Mucosa of stomach (tissue), 1 donor: ENCODE results near the gene FOXK1.

ENCODE experiments used
- H3K27me3 ChIP-seq: one replicate; pipeline ENCODE4 v1.7.0; 2013; ENCODE audit warnings: mild to moderate bottlenecking, low read length; ENCODE audit not compliant: control insufficient read depth, insufficient read depth
- H3K36me3 ChIP-seq: one replicate; pipeline ENCODE4 v1.7.0; 2013; ENCODE audit warnings: low read length; ENCODE audit not compliant: control insufficient read depth, insufficient read depth
- H3K4me1 ChIP-seq: one replicate; pipeline ENCODE4 v1.7.0; 2013; ENCODE audit warnings: mild to moderate bottlenecking, low read length; ENCODE audit not compliant: control insufficient read depth, insufficient read depth
- H3K4me3 ChIP-seq: one replicate; pipeline ENCODE4 v1.7.0; 2013; ENCODE audit warnings: low read length
- H3K9ac ChIP-seq: one replicate; pipeline ENCODE4 v1.7.0; 2013; ENCODE audit warnings: mild to moderate bottlenecking, low read length, moderate library complexity
- H3K9me3 ChIP-seq: one replicate; pipeline ENCODE4 v1.7.0; 2013; ENCODE audit warnings: mild to moderate bottlenecking, low read length, moderate library complexity; ENCODE audit not compliant: control insufficient read depth
- donor health status: Pancreatic carcinoma.

FOXK1 gene

DNA sequence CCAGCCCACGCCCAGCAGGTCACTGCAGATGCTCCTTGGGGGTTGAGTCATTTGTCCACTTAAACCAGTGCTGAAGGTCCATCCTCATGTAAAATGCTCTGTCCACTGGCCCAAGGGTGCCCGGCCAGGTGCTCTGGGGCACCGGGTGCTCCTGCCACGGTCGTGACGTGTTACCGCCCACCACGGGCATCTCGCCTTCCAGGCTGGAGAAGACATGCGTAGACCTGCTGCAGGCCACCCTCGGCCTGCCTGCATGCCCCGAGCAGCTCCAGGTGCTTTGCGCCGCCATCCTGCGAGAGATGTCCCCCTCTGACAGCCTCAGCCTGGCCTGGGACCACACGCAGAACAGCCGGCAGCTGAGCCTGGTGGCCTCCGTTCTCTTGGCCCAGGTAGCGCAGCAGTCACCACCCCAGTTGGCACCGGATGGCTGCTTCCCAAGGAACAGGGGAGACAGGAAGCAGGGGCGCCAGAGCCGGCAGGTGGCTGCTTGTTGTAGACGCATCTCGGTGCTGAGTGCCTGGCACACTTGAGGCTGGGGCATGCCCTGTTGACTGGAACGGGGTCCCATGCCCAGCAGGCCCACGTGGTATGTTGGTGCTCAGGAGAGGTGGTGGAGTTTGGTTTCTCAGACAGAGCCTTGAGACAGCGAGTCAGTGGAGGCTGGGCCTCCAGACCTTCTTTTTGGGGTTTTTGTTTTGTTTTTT, 99.4 kb downstream of the FOXK1 start:
- no peaks in the 10 kb centered on the region for H3K9me3 ChIP-seq
- H3K4me3 ChIP-seq: no peak overlapping the region
- no peaks in the 10 kb centered on the region for H3K27me3 ChIP-seq
- H3K36me3 ChIP-seq: peaks cover 9% of the 10 kb centered on the region
- no peaks in the 10 kb centered on the region for H3K4me1 ChIP-seq
- no peak overlapping the region for H3K9ac ChIP-seq

DNA sequence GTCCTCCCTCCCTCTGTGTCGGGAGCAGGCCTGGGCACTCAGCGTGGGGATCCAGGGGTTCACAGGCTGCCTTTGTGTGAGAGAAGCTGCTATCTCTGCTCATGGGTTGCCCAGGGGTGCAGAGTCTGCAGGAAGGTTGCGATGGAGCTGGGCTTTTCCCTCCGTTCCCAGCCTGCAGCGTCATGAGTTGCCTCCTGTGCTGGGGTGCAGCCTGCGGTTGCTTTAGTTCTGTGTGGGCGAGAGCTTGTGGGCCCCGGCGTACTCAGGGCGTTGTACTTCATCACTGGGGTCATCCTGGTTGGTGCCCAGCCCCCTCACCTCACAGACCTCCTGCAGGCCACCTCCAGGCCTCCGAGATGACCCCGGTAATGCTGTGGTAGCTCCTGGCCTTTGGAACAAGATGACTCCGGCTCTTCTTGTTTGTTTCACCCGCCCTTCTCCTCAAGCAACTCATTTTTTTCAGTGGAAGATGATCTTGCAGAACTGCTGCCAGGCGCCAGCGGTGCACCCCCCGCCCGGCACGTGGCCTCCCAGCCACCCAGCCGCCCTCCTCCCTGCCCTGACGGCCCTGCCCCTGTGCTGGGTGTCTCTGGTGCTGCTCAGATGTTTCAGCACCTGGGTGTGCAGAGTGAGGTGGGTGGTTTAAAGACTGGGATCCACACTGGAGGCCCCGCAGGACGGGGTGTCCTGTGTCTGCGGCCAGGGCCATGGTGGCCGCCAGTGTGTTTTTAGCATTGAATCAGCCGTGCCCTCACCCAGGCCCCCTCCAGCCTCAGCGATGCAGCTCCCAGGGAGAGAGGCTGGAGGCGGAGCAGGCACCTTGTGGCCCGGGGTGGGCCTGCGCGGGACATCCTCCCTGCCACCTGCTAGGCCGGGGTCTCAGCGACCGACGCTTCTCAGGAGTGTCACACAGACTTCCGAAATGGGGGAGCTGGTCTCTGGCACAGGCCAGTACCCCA, 100.5 kb downstream of the FOXK1 start:
- Histone ChIP-seq H3K4me3 (no peak overlapping the region), H3K36me3 (peaks cover 9% of the 10 kb centered on the region), H3K4me1 (no peaks in the 10 kb centered on the region), H3K27me3 (no peaks in the 10 kb centered on the region), H3K9ac (no peak overlapping the region), H3K9me3 (no peaks in the 10 kb centered on the region)

DNA sequence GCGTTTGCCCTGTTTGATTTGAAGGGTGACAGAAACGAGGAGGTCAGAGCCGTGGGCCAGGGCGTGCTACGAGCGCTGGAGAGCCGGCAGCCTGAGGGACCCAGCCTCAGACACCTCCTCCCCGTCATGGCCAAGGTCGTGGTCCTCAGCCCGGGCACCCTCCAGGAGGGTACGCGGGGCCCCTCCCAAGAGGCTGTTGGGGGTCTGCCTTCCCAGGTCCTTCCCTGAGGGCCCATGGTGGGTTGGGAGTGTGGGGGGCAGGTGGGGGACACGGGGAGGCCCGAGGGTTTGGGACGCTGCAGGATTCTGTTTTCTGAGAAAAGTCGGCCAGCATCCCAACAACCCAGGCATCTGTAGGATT, 101.2 kb downstream of the FOXK1 start:
- Histone ChIP-seq H3K27me3 (no peaks in the 10 kb centered on the region), H3K36me3 (peaks cover 9% of the 10 kb centered on the region)

DNA sequence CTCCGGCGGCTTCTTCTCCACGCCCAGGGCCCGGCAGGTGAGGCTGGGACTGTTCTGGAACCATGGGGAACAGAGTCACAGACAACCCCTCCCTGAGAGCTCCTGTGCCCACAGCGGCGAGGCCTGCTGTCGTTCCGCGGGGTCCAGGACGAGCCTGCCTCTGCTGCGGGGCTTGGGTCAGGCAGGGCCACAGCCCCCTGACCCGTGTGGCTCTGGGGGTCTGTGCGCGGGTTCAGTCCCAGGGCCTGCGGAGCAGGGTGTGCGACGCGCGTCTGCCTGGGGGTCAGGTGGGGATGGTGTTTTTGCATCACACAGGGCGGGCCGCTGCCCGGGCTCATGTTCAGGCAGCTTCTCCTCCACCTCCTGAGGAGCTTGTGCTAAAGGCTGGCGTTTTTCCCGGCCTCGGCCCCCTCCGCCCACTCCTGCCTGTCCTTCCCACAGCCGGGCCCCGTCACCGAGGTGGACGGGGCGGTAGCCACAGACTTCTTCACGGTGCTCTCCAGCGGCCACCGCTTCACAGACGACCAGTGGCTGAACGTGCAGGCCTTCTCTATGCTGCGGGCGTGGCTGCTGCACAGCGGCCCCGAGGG, 101.8 kb downstream of the FOXK1 start:
- Histone ChIP-seq H3K4me1 (no peaks in the 10 kb centered on the region), H3K27me3 (no peaks in the 10 kb centered on the region), H3K36me3 (peaks cover 9% of the 10 kb centered on the region), H3K4me3 (no peak overlapping the region), H3K9ac (no peak overlapping the region), H3K9me3 (no peaks in the 10 kb centered on the region)

More for the DNA sequence above, 101.2 kb downstream of the FOXK1 start:
- no peaks in the 10 kb centered on the region for H3K4me1 ChIP-seq
- no peaks in the 10 kb centered on the region for H3K9me3 ChIP-seq
- H3K4me3 ChIP-seq: no peak overlapping the region
- no peak overlapping the region for H3K9ac ChIP-seq

DNA sequence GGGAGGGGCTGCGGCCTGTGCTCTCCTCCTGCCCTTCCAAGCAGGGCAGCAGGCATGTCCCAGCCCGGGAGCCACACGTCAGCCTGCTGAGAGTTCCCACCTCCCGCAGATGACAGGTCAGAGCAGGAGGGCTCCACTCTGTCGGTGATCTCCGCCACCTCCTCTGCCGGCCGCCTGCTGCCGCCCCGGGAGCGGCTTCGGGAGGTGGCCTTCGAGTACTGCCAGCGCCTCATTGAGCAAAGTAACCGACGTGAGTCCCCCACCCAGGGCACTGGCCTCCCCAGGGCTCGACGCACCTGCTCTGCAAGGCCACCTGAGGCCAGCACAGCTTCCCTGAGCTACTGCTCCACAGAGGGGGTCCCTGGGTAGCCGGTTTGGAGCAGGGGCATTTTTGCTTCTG, 102.7 kb downstream of the FOXK1 start:
- no peaks in the 10 kb centered on the region for H3K4me1 ChIP-seq
- no peaks in the 10 kb centered on the region for H3K9me3 ChIP-seq
- H3K9ac ChIP-seq: no peak overlapping the region
- H3K36me3 ChIP-seq: peaks cover 9% of the 10 kb centered on the region
- no peak overlapping the region for H3K4me3 ChIP-seq
- H3K27me3 ChIP-seq: no peaks in the 10 kb centered on the region

DNA sequence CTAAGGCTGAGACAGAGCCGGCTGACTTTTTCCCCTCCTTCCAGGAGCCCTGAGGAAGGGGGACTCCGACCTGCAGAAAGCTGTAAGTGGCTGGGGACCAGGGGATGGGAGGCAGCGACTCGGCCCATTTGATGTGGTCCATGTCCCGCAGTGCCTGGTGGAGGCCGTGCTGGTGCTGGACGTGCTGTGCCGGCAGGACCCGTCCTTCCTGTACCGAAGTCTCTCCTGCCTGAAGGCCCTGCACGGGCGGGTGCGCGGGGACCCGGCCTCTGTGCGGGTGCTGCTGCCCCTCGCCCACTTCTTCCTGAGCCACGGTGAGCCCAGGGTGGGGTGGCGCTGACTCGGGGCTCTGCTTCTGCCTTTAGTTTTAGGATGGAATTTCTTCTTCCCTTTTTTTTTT, 103.3 kb downstream of the FOXK1 start:
- H3K4me3 ChIP-seq: no peak overlapping the region
- H3K4me1 ChIP-seq: no peaks in the 10 kb centered on the region
- no peaks in the 10 kb centered on the region for H3K9me3 ChIP-seq
- no peaks in the 10 kb centered on the region for H3K27me3 ChIP-seq
- peaks cover 9% of the 10 kb centered on the region for H3K36me3 ChIP-seq
- no peak overlapping the region for H3K9ac ChIP-seq

DNA sequence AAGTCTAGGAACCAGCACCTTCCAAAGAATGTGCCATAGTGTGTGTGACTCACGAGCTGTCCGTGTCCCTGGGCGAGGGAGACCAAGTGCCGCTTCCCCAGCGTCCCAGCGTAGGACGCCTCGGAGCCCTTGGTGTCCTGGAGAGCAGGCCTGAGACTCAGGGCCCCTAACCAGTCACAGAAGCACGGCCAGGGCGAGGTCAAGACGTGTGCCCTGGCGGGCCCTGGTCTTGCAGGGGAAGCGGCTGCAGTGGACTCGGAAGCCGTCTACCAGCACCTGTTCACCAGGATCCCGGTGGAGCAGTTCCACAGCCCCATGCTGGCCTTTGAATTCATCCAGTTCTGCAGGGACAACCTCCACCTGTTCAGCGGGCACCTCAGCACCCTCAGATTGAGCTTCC, 103.9 kb downstream of the FOXK1 start:
- Histone ChIP-seq H3K4me3 (no peak overlapping the region), H3K9me3 (no peaks in the 10 kb centered on the region), H3K9ac (no peak overlapping the region), H3K4me1 (no peaks in the 10 kb centered on the region), H3K27me3 (no peaks in the 10 kb centered on the region), H3K36me3 (peaks cover 9% of the 10 kb centered on the region)

DNA sequence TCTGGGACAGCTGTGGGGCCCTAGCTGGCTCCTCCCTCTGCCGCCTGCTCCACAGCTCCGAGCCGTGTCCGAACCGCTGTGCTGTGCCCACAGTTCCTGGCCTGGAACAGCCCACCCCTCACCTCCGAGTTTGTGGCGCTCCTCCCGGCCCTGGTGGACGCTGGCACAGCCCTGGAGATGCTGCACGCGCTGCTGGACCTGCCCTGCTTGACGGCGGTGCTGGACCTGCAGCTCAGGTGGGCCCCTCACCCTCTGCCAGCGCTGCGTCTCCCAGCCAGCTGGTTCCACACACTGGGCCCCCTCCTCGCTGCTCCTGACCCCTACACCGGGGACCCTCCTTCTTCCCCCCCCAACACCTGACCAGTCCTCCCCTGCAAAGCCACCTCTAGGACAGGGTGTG, 105.4 kb downstream of the FOXK1 start:
- no peaks in the 10 kb centered on the region for H3K27me3 ChIP-seq
- H3K36me3 ChIP-seq: no peaks in the 10 kb centered on the region
- no peak overlapping the region for H3K9ac ChIP-seq
- peaks cover under 1% of the 10 kb centered on the region for H3K4me1 ChIP-seq
- H3K9me3 ChIP-seq: no peaks in the 10 kb centered on the region
- no peak overlapping the region for H3K4me3 ChIP-seq

DNA sequence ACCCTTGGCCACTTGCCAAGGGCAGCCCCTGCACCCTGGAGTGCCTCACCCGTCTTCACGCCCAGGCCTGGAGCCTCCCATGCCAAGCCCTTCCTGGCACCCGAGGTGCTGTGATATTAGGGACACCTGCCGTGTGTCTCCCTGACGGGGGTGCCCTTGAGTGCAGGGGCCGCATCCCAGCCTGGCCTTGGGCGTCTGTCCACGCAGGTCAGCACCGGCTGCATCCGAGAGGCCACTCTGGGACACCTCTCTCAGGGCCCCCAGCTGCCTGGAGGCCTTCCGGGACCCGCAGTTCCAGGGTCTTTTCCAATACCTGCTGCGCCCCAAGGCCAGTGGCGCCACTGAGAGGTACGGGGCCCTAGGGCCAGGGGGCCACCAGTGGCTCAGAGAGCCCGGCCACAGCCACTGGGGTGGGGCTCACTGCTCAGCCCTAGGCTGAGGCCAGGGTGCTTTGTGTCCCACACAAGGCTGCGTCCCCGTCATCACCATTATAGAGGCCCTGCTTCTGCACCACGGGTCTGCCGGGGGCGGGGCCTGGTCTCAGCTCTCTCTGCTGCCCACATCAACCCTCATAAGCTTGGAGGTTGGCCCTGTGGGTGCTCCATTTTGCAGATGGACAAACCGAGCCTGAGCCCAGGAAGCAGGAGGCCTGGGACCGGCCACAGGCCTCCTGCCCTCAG, 106.0 kb downstream of the FOXK1 start:
- Histone ChIP-seq H3K9me3 (no peaks in the 10 kb centered on the region), H3K27me3 (no peaks in the 10 kb centered on the region), H3K4me3 (no peak overlapping the region), H3K9ac (no peak overlapping the region), H3K4me1 (peaks cover 5% of the 10 kb centered on the region), H3K36me3 (no peaks in the 10 kb centered on the region)

DNA sequence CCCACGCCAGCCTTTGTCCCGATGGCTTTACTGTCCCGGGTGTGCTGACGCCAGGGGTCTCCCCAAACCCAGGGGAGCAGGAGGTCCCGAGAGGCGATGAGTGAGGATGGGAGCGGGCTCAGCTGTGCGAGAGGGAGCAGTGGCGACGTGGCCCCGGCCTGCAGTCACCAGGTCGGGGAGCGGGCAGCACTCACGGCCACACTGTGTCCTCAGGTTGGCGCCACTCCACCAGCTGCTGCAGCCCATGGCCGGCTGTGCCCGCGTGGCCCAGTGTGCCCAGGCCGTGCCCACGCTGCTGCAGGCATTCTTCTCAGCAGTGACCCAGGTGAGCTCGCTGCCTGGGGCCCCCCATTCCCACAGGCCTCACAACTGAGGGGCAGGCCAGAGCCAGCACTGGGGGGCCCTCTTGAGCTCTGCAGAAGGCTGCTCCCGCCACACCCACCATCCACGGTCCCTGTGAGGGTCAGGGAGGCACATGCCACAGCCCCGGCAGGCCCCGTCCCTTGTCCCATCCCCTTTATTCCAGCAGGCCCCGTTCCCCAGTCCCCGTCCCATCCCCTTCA, 106.6 kb downstream of the FOXK1 start:
- Histone ChIP-seq H3K4me1 (peaks cover 5% of the 10 kb centered on the region), H3K27me3 (no peaks in the 10 kb centered on the region), H3K9ac (no peak overlapping the region), H3K4me3 (no peak overlapping the region), H3K36me3 (no peaks in the 10 kb centered on the region), H3K9me3 (no peaks in the 10 kb centered on the region)

DNA sequence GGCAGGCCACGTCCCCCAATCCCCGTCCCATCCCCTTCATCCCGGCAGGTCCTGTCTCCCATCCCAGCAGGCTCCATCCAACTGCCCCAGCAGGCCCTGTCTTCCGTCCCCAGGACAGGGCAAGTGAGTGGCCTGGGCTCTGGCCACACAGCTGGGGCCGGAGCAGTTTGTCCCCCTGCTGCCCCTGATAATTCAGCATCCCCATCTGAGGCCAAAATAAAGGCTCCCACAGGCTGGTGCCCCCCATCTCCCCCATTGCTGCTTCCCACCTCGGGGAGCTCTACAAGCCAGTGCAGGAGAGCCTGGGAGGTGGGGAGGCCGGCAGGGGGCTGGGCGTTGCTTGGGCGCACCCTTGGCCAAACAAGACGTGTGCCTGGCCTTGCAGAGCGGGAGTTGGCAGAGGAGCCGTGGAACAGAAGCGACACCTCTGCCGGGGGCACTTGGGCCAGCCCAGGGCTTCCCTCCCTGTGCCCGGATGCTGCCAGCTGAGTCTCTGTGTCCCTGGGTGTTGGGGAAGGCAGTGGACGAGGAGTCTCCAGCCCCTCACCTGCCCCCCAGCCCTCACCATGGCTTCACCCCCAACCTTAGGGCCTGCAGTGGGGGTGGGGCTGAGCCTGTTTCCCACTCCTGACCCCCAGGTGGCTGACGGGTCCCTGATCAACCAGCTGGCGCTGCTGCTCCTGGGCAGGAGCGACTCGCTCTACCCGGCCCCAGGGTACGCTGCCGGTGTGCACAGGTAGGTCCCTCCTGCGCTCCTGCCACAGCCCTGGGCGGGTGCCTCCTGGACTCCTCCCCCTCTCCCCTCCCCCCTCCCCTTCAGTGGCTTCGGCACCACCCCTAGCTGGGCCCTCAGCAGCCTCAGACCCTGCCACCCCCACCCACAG, 107.3 kb downstream of the FOXK1 start:
- H3K9ac ChIP-seq: no peak overlapping the region
- H3K36me3 ChIP-seq: no peaks in the 10 kb centered on the region
- H3K4me3 ChIP-seq: no peak overlapping the region
- peaks cover 5% of the 10 kb centered on the region for H3K4me1 ChIP-seq
- H3K27me3 ChIP-seq: no peaks in the 10 kb centered on the region
- no peaks in the 10 kb centered on the region for H3K9me3 ChIP-seq
